WTC11 (cell line): Measurements from ENCODE around the gene SERPINB6. TPM values are rescaled to one million over a fixed set of nuclear protein-coding genes. Genes with fewer than 3 reads are reported as not detected.

Experiments
- ATAC-seq: fragments of 200-7000 bp; cut with Tn5 transposase; 2 replicates; pipeline ENCODE4 v1.10.0; 2021; ENCODE audit warnings: mild to moderate bottlenecking, moderate library complexity
- CTCF ChIA-PET: fragments of 300-600 bp; sonication (Branson Sonifier 250); formaldehyde crosslinking; loops from one replicate; lab custom pipeline; 2021; ENCODE audit warnings: antibody characterized with exemption; lab: Charles Lee
- POLR2A ChIA-PET: fragments of 350-600 bp; sonication (Branson Sonifier 250); formaldehyde crosslinking; loops from one replicate; lab custom pipeline; 2021; ENCODE audit warnings: antibody characterized with exemption; lab: Charles Lee
- DNase-seq: peaks from one replicate; pipeline ENCODE4 v3.0.0; 2021; ENCODE audit warnings: low spot score
- H3K27ac Mint-ChIP-seq: 2 replicates; pipeline ENCODE4 v1.8.0; 2021; ENCODE audit warnings: mixed read lengths
- H3K27me3 Mint-ChIP-seq: 2 replicates; pipeline ENCODE4 v1.8.0; 2021; ENCODE audit warnings: low read depth, mild to moderate bottlenecking, moderate library complexity, mixed read lengths
- H3K36me3 Mint-ChIP-seq: 2 replicates; pipeline ENCODE4 v1.8.0; 2021; ENCODE audit warnings: mixed read lengths
- H3K4me1 Mint-ChIP-seq: 2 replicates; pipeline ENCODE4 v1.8.0; 2022; ENCODE audit warnings: mixed read lengths
- H3K4me3 Mint-ChIP-seq: 2 replicates; pipeline ENCODE4 v1.8.0; 2021; ENCODE audit warnings: mild to moderate bottlenecking, moderate library complexity, mixed read lengths
- H3K9me3 Mint-ChIP-seq: 2 replicates; pipeline ENCODE4 v1.8.0; 2021; ENCODE audit warnings: mixed read lengths
- EMX1 ChIP-seq: fragments of 250-450 bp; sonication (Bioruptor Pico); IDR thresholded peaks from 2 replicates; pipeline ENCODE4 v1.8.0; 2021; ENCODE audit warnings: mild to moderate bottlenecking
- FOXP1 ChIP-seq: sonication (generic); formaldehyde crosslinking; IDR thresholded peaks from 2 replicates; pipeline ENCODE4 v1.8.0; 2022; ENCODE audit warnings: missing genetic modification reagents, mild to moderate bottlenecking, moderate library complexity, borderline replicate concordance
- GABPB1 ChIP-seq: sonication (generic); formaldehyde crosslinking; IDR thresholded peaks from 2 replicates; pipeline ENCODE4 v1.8.1; 2023; ENCODE audit warnings: mild to moderate bottlenecking, missing genetic modification reagents
- KAT7 ChIP-seq: sonication (generic); formaldehyde crosslinking; IDR thresholded peaks from 2 replicates; pipeline ENCODE4 v1.8.1; 2023; ENCODE audit warnings: missing genetic modification reagents, mild to moderate bottlenecking, borderline replicate concordance
- NFE2L1 ChIP-seq: sonication (generic); formaldehyde crosslinking; IDR thresholded peaks from 2 replicates; pipeline ENCODE4 v1.8.1; 2023; ENCODE audit warnings: missing genetic modification reagents
- NFYB ChIP-seq: sonication (generic); formaldehyde crosslinking; conservative IDR thresholded peaks from 2 replicates; pipeline ENCODE4 v1.8.0; 2022; ENCODE audit warnings: low read depth, missing genetic modification reagents
- RELA ChIP-seq: sonication (generic); formaldehyde crosslinking; IDR thresholded peaks from 2 replicates; pipeline ENCODE4 v1.8.1; 2022; ENCODE audit warnings: missing genetic modification reagents, mild to moderate bottlenecking, borderline replicate concordance
- TEAD4 ChIP-seq: sonication (generic); formaldehyde crosslinking; IDR thresholded peaks from 2 replicates; pipeline ENCODE4 v1.8.0; 2022; ENCODE audit warnings: mild to moderate bottlenecking, missing genetic modification reagents
- ZNF219 ChIP-seq: sonication (generic); formaldehyde crosslinking; IDR thresholded peaks from 2 replicates; pipeline ENCODE4 v1.8.0; 2023; ENCODE audit warnings: missing genetic modification reagents, mild to moderate bottlenecking, borderline replicate concordance
- ZNF317 ChIP-seq: sonication (generic); formaldehyde crosslinking; IDR thresholded peaks from 2 replicates; pipeline ENCODE4 v1.8.1; 2023; ENCODE audit warnings: low read depth, mild to moderate bottlenecking, moderate library complexity, missing genetic modification reagents, borderline replicate concordance
- ZNF671 ChIP-seq: fragments of 250-450 bp; sonication (Bioruptor Pico); IDR thresholded peaks from 2 replicates; pipeline ENCODE4 v1.8.0; 2021; ENCODE audit warnings: mild to moderate bottlenecking
- total RNA-seq: library from RNA; stranded (reverse); gene quantifications from 3 replicates; pipeline ENCODE4 v1.2.3, GENCODE V29; 2021
- TF ChIP-seq, protein P1 (sequence below): fragments of 250-450 bp; sonication (Bioruptor Pico); IDR thresholded peaks from 2 replicates; pipeline ENCODE4 v1.8.0; 2021; ENCODE audit warnings: mild to moderate bottlenecking
- TF ChIP-seq, protein P2 (sequence below): sonication (generic); formaldehyde crosslinking; IDR thresholded peaks from 2 replicates; pipeline ENCODE4 v1.8.1; 2023; ENCODE audit warnings: mild to moderate bottlenecking, missing genetic modification reagents, moderate library complexity
- TF ChIP-seq, protein P3 (sequence below): sonication (generic); formaldehyde crosslinking; IDR thresholded peaks from 2 replicates; pipeline ENCODE4 v1.8.1; 2023; ENCODE audit warnings: mild to moderate bottlenecking, missing genetic modification reagents
- TF ChIP-seq, protein P4 (sequence below): sonication (generic); formaldehyde crosslinking; IDR thresholded peaks from 2 replicates; pipeline ENCODE4 v1.8.0; 2022; ENCODE audit warnings: missing genetic modification reagents
- TF ChIP-seq, protein P5 (sequence below): fragments of 250-450 bp; sonication (Bioruptor Pico); IDR thresholded peaks from 2 replicates; pipeline ENCODE4 v1.9.0; 2021; ENCODE audit warnings: moderate library complexity, mild to moderate bottlenecking, inconsistent platforms, borderline replicate concordance
- TF ChIP-seq, protein P6 (sequence below): sonication (generic); formaldehyde crosslinking; IDR thresholded peaks from 2 replicates; pipeline ENCODE4 v1.8.1; 2023; ENCODE audit warnings: mild to moderate bottlenecking, missing genetic modification reagents
- TF ChIP-seq, protein P7 (sequence below): fragments of 200-600 bp; IDR thresholded peaks from 2 replicates; pipeline ENCODE4 v1.8.0; 2022; ENCODE audit warnings: antibody characterized with exemption
- TF ChIP-seq, protein P8 (sequence below): sonication (generic); formaldehyde crosslinking; conservative IDR thresholded peaks from 2 replicates; pipeline ENCODE4 v1.8.1; 2022; ENCODE audit warnings: mild to moderate bottlenecking, missing genetic modification reagents
- TF ChIP-seq, protein P9 (sequence below): sonication (generic); formaldehyde crosslinking; IDR thresholded peaks from 2 replicates; pipeline ENCODE4 v1.8.1; 2022; ENCODE audit warnings: missing genetic modification reagents, borderline replicate concordance

Gene SERPINB6
- total RNA-seq, 1 experiment from 2014 or later = 28.0 TPM

DNA sequence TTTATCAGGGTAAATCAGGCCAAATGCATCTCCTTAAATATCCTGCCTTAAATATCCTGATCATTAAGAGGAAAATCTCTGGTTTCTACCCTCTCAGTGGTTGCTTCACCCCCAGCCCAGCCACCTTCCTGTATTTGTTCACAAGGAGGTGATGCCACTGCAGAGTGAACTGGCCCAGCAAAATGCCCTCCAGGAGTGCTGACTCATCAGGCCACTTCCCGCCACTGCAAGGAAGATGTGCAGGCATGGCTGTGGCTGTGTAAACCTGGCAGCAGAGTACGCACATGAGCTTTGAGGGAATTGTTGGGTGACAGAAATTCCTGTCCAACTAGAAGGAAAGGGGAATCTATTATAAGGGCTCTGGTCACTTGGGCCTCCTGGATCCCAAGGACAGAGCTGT is 42.1 kb upstream of the SERPINB6 start:
- peak overlapping the region; percentile 50; the same call in 1 of the 2 replicates for H3K27ac Mint-ChIP-seq
- ATAC-seq (no peak), DNase-seq (no peak)
- H3K36me3 Mint-ChIP-seq = peaks cover 96% of the 10 kb centered on the region
- H3K4me3 Mint-ChIP-seq = no peak overlapping the region
- ChIA-PET POLR2A (interaction anchor here (0.6 kb wide), 1 partner anchor 901 kb away, joined by 6 read pairs; no protein-coding TSS in a partner anchor), CTCF (interaction anchor here (0.6 to 2.0 kb wide), 2 partner anchors 12 to 249 kb away, joined by 4 to 8 read pairs; no protein-coding TSS in a partner anchor)
- no peak for TF ChIP-seq ZNF317 (CRISPR knock-in tag)
- TF ChIP-seq NFE2L1 (CRISPR knock-in tag) = 0 out of 2 replicates have a peak, but pooled peaks have one; percentile 37
- no peaks in the 10 kb centered on the region for H3K27me3 Mint-ChIP-seq
- peaks cover 44% of the 10 kb centered on the region for H3K9me3 Mint-ChIP-seq
- peaks cover 19% of the 10 kb centered on the region for H3K4me1 Mint-ChIP-seq

DNA sequence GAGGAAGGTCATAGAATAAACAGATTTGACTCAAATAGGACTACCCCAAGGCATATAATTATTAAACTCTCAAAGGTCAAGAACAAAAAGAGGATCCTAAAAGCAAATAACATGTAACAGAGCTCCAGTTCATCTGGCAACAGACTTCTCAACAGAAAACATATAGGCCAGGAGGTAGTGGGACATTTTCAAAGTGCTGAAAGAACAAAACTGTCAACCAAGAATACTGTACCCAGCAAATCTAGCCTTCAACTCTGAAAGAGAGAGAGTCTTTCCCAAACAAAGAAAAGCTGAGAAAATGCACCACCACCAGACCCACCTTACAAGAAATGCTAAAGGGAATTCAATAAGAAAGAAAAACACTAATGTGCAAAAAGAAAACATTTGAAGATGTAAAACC is 40.2 kb upstream of the SERPINB6 start:
- POLR2A ChIA-PET = no interaction called here
- TF ChIP-seq NFYB (CRISPR knock-in tag) (no peak), ZNF219 (no peak), ZNF671 (CRISPR knock-in tag) (no peak), TEAD4 (CRISPR knock-in tag) (no peak), FOXP1 (CRISPR knock-in tag) (no peak), GABPB1 (no peak), RELA (CRISPR knock-in tag) (no peak), KAT7 (CRISPR knock-in tag) (no peak), EMX1 (CRISPR knock-in tag) (no peak)
- TF ChIP-seq, protein P1, sequence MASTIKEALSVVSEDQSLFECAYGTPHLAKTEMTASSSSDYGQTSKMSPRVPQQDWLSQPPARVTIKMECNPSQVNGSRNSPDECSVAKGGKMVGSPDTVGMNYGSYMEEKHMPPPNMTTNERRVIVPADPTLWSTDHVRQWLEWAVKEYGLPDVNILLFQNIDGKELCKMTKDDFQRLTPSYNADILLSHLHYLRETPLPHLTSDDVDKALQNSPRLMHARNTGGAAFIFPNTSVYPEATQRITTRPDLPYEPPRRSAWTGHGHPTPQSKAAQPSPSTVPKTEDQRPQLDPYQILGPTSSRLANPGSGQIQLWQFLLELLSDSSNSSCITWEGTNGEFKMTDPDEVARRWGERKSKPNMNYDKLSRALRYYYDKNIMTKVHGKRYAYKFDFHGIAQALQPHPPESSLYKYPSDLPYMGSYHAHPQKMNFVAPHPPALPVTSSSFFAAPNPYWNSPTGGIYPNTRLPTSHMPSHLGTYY (CRISPR knock-in tag) = no peak
- TF ChIP-seq, protein P2, sequence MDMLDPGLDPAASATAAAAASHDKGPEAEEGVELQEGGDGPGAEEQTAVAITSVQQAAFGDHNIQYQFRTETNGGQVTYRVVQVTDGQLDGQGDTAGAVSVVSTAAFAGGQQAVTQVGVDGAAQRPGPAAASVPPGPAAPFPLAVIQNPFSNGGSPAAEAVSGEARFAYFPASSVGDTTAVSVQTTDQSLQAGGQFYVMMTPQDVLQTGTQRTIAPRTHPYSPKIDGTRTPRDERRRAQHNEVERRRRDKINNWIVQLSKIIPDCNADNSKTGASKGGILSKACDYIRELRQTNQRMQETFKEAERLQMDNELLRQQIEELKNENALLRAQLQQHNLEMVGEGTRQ (CRISPR knock-in tag) = no peak
- TF ChIP-seq, protein P3, sequence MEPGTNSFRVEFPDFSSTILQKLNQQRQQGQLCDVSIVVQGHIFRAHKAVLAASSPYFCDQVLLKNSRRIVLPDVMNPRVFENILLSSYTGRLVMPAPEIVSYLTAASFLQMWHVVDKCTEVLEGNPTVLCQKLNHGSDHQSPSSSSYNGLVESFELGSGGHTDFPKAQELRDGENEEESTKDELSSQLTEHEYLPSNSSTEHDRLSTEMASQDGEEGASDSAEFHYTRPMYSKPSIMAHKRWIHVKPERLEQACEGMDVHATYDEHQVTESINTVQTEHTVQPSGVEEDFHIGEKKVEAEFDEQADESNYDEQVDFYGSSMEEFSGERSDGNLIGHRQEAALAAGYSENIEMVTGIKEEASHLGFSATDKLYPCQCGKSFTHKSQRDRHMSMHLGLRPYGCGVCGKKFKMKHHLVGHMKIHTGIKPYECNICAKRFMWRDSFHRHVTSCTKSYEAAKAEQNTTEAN = no peak
- TF ChIP-seq, protein P4, sequence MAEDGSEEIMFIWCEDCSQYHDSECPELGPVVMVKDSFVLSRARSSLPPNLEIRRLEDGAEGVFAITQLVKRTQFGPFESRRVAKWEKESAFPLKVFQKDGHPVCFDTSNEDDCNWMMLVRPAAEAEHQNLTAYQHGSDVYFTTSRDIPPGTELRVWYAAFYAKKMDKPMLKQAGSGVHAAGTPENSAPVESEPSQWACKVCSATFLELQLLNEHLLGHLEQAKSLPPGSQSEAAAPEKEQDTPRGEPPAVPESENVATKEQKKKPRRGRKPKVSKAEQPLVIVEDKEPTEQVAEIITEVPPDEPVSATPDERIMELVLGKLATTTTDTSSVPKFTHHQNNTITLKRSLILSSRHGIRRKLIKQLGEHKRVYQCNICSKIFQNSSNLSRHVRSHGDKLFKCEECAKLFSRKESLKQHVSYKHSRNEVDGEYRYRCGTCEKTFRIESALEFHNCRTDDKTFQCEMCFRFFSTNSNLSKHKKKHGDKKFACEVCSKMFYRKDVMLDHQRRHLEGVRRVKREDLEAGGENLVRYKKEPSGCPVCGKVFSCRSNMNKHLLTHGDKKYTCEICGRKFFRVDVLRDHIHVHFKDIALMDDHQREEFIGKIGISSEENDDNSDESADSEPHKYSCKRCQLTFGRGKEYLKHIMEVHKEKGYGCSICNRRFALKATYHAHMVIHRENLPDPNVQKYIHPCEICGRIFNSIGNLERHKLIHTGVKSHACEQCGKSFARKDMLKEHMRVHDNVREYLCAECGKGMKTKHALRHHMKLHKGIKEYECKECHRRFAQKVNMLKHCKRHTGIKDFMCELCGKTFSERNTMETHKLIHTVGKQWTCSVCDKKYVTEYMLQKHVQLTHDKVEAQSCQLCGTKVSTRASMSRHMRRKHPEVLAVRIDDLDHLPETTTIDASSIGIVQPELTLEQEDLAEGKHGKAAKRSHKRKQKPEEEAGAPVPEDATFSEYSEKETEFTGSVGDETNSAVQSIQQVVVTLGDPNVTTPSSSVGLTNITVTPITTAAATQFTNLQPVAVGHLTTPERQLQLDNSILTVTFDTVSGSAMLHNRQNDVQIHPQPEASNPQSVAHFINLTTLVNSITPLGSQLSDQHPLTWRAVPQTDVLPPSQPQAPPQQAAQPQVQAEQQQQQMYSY (CRISPR knock-in tag) = no peak
- TF ChIP-seq, protein P5, sequence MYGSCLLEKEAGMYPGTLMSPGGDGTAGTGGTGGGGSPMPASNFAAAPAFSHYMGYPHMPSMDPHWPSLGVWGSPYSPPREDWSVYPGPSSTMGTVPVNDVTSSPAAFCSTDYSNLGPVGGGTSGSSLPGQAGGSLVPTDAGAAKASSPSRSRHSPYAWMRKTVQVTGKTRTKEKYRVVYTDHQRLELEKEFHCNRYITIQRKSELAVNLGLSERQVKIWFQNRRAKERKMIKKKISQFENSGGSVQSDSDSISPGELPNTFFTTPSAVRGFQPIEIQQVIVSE (CRISPR knock-in tag) = no peak
- TF ChIP-seq, protein P6, sequence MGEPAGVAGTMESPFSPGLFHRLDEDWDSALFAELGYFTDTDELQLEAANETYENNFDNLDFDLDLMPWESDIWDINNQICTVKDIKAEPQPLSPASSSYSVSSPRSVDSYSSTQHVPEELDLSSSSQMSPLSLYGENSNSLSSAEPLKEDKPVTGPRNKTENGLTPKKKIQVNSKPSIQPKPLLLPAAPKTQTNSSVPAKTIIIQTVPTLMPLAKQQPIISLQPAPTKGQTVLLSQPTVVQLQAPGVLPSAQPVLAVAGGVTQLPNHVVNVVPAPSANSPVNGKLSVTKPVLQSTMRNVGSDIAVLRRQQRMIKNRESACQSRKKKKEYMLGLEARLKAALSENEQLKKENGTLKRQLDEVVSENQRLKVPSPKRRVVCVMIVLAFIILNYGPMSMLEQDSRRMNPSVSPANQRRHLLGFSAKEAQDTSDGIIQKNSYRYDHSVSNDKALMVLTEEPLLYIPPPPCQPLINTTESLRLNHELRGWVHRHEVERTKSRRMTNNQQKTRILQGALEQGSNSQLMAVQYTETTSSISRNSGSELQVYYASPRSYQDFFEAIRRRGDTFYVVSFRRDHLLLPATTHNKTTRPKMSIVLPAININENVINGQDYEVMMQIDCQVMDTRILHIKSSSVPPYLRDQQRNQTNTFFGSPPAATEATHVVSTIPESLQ = no peak
- TF ChIP-seq, protein P7, sequence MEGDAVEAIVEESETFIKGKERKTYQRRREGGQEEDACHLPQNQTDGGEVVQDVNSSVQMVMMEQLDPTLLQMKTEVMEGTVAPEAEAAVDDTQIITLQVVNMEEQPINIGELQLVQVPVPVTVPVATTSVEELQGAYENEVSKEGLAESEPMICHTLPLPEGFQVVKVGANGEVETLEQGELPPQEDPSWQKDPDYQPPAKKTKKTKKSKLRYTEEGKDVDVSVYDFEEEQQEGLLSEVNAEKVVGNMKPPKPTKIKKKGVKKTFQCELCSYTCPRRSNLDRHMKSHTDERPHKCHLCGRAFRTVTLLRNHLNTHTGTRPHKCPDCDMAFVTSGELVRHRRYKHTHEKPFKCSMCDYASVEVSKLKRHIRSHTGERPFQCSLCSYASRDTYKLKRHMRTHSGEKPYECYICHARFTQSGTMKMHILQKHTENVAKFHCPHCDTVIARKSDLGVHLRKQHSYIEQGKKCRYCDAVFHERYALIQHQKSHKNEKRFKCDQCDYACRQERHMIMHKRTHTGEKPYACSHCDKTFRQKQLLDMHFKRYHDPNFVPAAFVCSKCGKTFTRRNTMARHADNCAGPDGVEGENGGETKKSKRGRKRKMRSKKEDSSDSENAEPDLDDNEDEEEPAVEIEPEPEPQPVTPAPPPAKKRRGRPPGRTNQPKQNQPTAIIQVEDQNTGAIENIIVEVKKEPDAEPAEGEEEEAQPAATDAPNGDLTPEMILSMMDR = no peak
- TF ChIP-seq, protein P8, sequence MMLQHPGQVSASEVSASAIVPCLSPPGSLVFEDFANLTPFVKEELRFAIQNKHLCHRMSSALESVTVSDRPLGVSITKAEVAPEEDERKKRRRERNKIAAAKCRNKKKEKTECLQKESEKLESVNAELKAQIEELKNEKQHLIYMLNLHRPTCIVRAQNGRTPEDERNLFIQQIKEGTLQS = no peak
- TF ChIP-seq, protein P9, sequence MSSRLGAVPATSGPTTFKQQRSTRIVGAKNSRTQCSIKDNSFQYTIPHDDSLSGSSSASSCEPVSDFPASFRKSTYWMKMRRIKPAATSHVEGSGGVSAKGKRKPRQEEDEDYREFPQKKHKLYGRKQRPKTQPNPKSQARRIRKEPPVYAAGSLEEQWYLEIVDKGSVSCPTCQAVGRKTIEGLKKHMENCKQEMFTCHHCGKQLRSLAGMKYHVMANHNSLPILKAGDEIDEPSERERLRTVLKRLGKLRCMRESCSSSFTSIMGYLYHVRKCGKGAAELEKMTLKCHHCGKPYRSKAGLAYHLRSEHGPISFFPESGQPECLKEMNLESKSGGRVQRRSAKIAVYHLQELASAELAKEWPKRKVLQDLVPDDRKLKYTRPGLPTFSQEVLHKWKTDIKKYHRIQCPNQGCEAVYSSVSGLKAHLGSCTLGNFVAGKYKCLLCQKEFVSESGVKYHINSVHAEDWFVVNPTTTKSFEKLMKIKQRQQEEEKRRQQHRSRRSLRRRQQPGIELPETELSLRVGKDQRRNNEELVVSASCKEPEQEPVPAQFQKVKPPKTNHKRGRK (CRISPR knock-in tag) = no peak

More for the DNA sequence above, 40.2 kb upstream of the SERPINB6 start:
- H3K4me3 Mint-ChIP-seq = no peak overlapping the region
- peaks cover 44% of the 10 kb centered on the region for H3K9me3 Mint-ChIP-seq
- CTCF ChIA-PET = no interaction called here
- peaks cover 93% of the 10 kb centered on the region for H3K36me3 Mint-ChIP-seq
- DNase-seq (no peak), ATAC-seq (no peak)
- no peak overlapping the region for H3K27ac Mint-ChIP-seq
- no peaks in the 10 kb centered on the region for H3K27me3 Mint-ChIP-seq
- H3K4me1 Mint-ChIP-seq = peaks cover 38% of the 10 kb centered on the region
